HG03139 (cell line): ENCODE results near the gene ANKRD1.

ENCODE experiments used
- ATAC-seq: cut with Tn5 transposase; IDR thresholded peaks from one replicate; pipeline ENCODE4 v1.9.1; 2021; ENCODE audit not compliant: unreplicated experiment

Gene ANKRD1

DNA sequence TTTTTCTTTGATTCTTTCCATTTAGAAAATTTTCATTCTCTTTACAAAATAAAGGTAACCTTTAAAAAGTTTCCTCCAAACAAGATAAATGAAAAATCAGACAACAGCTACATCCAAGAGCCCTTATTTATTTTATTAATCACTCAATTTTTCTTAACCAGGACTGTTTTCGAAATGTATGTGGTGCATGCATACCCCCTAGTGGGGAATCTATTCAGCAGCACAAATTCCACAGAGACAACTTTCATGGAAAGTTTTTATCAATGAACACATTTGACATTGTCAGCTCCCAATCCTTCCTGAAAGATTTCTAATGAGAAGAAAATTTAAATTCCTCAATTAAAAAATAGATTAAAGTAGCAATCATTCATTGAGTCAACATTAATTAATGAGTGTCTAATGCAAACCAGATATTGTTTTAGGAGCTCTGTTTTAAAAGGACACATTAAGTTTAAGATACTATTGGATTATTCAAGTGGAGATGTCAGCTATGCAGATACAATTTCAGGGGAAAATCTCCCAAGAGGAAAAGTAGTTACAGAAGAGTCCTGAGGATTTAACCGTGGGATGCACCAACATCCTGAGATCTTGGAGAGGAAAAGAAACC is 57.9 kb downstream of the ANKRD1 start:
- no peak for ATAC-seq
